Adipocyte (in vitro differentiated cells): ENCODE measurements around the gene GATAD2A.

Experiments
- DNase-seq: peaks from one replicate; pipeline ENCODE4 v3.0.0-alpha.2; 2015; ENCODE audit warnings: low read depth
- H3K27me3 ChIP-seq: replicated peaks from 2 replicates; pipeline ENCODE4 v1.7.0; 2013; ENCODE audit warnings: mild to moderate bottlenecking, low read length, moderate library complexity; ENCODE audit not compliant: control insufficient read depth, insufficient read depth
- H3K36me3 ChIP-seq: 2 replicates; pipeline ENCODE4 v1.7.0; 2013; ENCODE audit warnings: low read length, mild to moderate bottlenecking, moderate library complexity; ENCODE audit not compliant: control insufficient read depth, insufficient read depth, severe bottlenecking
- H3K4me1 ChIP-seq: 2 replicates; pipeline ENCODE4 v1.7.0; 2013; ENCODE audit warnings: mild to moderate bottlenecking, low read length, moderate library complexity; ENCODE audit not compliant: control insufficient read depth, insufficient read depth
- H3K4me3 ChIP-seq: 2 replicates; pipeline ENCODE4 v1.7.0; 2013; ENCODE audit warnings: mild to moderate bottlenecking, low read length, moderate library complexity
- H3K9ac ChIP-seq: 2 replicates; pipeline ENCODE4 v1.7.0; 2013; ENCODE audit warnings: mild to moderate bottlenecking, low read length, moderate library complexity
- H3K9me3 ChIP-seq: 2 replicates; pipeline ENCODE4 v1.7.0; 2013; ENCODE audit warnings: mild to moderate bottlenecking, low read length, moderate library complexity; ENCODE audit not compliant: control insufficient read depth

The GATAD2A gene

DNA sequence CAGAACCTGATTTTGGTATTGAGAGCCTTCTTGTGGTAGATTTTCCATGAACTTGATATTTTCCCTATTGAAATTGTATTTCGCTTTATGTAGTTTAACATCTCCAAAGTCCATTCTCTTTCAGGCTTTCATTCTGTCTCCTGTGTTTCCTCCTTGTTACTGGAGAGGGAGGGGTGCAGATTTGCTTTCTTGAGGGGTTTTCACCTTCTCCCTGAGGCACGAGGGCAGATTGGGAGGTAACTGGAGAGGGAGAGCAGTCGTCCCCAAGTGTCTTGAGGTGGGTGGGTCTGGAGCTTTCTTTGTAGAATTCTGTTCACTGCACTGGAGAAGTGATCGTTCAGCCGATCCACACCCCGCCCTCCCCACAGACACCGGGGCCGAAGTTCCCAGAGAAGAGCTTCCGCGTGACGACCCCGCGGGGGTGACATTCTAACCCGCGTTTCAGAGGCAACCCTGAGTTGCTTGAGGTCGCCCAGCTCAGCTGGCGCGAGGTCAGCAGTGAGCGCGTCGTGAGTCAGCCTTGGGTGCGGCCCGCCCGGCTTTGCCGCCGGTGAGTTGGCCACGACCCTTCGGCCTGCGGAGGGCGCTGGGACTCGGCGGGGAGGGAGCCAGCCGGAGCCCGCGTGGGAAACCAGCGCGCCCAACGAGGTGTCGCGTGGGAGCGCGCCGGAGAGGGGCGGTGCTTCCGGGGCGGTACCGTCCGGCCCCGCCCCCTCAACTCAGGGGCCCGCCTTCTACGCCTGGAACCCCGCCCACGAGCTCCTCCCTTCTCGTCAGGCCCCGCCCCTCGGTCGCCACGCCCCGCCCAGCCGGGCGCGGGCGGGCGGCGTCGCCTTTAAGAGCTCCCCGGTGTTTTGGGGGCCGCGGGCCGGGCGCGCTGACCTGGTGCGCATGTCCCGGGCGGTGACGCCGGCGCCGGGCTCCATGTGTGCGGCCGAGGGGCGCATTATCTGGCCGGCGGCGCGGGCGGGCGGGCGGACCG lies at the start of gene GATAD2A:
TSS of gene GATAD2A (plus strand) at position 797 of the 982 bp plus-strand sequence. CDS start 59,671 bp downstream, outside the sequence.
- DNase-seq: peak; percentile 98

GRCh38 chr19:19356500-19356899 lies 49.0 kb upstream of the GATAD2A start:
- peaks cover 66% of the 10 kb centered on the region for H3K36me3 ChIP-seq

More for the DNA sequence above, at the start of gene GATAD2A:
- Histone ChIP-seq H3K9ac (peak within 1 kb of the TSS; percentile 89), H3K4me1 (peaks cover 57% of the 10 kb centered on the region), H3K4me3 (peak within 1 kb of the TSS; percentile 82), H3K9me3 (no peaks in the 10 kb centered on the region), H3K36me3 (no peaks in the 10 kb centered on the region), H3K27me3 (no peaks in the 10 kb centered on the region)

DNA sequence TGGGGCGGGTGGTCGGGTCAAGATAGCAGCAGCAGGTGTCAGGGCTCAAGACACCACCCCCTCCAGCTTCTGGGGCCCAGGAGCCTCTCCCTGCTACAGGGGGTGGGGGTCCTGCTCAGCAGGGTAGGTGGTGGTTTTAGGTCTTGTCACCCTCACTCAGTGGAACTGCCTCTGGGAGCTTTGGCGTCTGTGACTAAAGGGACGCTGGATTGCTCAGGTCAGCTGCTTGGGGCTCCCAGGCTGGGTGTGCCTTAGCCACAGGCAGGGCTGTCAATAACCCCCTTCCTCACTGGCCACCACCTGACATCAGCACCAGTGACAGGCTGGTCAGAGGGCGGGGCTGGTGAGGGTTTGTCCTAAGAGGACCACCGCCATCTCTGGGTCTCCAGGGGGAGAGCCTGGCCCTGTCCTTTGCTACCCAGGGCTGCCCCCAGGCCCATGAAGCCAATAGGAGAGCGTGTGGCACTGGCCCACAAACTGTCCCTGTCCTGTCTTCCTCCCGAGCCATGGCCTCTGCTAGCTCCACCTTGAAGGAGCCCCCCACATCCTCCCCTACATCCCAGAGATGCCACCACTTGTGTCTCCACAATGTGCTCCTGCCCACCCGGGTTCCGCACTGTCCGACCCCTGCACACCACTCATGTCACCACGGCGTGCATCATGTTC lies 48.4 kb upstream of the GATAD2A start:
- Histone ChIP-seq H3K9ac (no peak overlapping the region), H3K4me1 (peaks cover 3% of the 10 kb centered on the region), H3K36me3 (peaks cover 61% of the 10 kb centered on the region), H3K9me3 (no peaks in the 10 kb centered on the region), H3K27me3 (no peaks in the 10 kb centered on the region), H3K4me3 (no peak overlapping the region)
- no peak for DNase-seq

More at GRCh38 chr19:19356500-19356899, 49.0 kb upstream of the GATAD2A start:
- Histone ChIP-seq H3K4me1 (peaks cover 3% of the 10 kb centered on the region), H3K4me3 (no peak overlapping the region), H3K27me3 (no peaks in the 10 kb centered on the region), H3K9me3 (no peaks in the 10 kb centered on the region), H3K9ac (no peak overlapping the region)
- DNase-seq: no peak

DNA sequence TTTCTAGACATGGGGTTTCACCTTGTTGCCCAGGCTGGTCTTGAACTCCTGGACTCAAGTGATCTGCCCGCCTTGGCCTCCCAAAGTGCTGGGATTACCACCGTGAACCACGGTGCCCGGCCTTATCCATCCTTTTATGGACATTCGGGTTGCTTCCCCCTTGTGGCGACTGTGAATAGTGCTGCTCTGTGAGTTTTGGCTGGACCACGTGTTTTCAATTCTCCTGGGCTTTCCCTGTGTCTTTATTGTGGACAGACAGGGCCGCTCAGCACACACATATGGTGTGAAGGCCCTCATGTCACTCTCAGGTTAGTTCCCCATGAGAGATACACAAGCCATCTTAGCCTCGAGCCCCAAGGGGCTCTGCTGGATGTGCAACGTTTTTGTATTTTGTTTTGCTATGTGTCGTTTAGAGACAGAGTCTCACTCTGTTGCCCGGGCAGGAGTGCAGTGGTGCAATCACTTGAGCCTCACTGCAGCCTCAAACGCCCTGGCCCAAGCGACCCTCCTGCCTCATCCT lies 44.3 kb upstream of the GATAD2A start:
- H3K27me3 ChIP-seq: no peaks in the 10 kb centered on the region
- peak; percentile 92 for DNase-seq

DNA sequence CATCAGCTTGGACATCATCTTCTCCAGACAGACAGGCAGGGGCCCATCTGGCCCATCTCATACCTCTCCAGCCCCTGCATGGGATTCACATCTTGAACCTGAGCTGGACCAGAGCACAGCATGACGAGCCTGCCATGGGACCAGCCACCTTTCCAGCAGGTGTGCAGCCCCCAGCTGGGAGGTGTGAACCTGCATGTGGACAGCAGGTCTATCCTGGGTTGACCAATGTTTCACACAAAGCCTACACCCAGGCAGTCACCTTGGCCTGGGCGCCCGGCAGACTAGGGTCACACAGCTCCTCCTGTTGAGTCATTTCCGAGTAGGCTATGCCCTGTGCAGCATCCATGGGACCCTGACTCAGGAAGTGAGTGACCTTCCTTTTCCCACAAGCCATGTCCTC lies 43.4 kb upstream of the GATAD2A start:
- Histone ChIP-seq H3K36me3 (peaks cover 10% of the 10 kb centered on the region), H3K27me3 (no peaks in the 10 kb centered on the region), H3K4me3 (no peak overlapping the region), H3K9ac (no peak overlapping the region), H3K9me3 (no peaks in the 10 kb centered on the region), H3K4me1 (peaks cover 13% of the 10 kb centered on the region)
- DNase-seq: no peak

More for the DNA sequence above, 44.3 kb upstream of the GATAD2A start:
- peaks cover 10% of the 10 kb centered on the region for H3K4me1 ChIP-seq
- H3K36me3 ChIP-seq: peaks cover 20% of the 10 kb centered on the region
- H3K4me3 ChIP-seq: no peak overlapping the region
- H3K9ac ChIP-seq: no peak overlapping the region
- H3K9me3 ChIP-seq: no peaks in the 10 kb centered on the region

GRCh38 chr19:19366434-19367396 lies 38.8 kb upstream of the GATAD2A start:
- no peaks in the 10 kb centered on the region for H3K9me3 ChIP-seq

GRCh38 chr19:19368087-19368486 lies 37.4 kb upstream of the GATAD2A start:
- Histone ChIP-seq H3K36me3 (no peaks in the 10 kb centered on the region), H3K4me3 (no peak overlapping the region), H3K9me3 (no peaks in the 10 kb centered on the region), H3K9ac (no peak overlapping the region), H3K27me3 (no peaks in the 10 kb centered on the region), H3K4me1 (peaks cover 10% of the 10 kb centered on the region)
- DNase-seq: no peak

More at GRCh38 chr19:19366434-19367396, 38.8 kb upstream of the GATAD2A start:
- Histone ChIP-seq H3K9ac (peak overlapping the region; percentile 35), H3K27me3 (no peaks in the 10 kb centered on the region), H3K4me1 (peaks cover 10% of the 10 kb centered on the region), H3K36me3 (no peaks in the 10 kb centered on the region), H3K4me3 (no peak overlapping the region)
- DNase-seq: peak; percentile 76

GRCh38 chr19:19371059-19371458 lies 34.4 kb upstream of the GATAD2A start:
- Histone ChIP-seq H3K4me1 (peaks cover 3% of the 10 kb centered on the region), H3K9ac (no peak overlapping the region), H3K27me3 (no peaks in the 10 kb centered on the region), H3K4me3 (no peak overlapping the region), H3K9me3 (no peaks in the 10 kb centered on the region), H3K36me3 (no peaks in the 10 kb centered on the region)
- DNase-seq: no peak

DNA sequence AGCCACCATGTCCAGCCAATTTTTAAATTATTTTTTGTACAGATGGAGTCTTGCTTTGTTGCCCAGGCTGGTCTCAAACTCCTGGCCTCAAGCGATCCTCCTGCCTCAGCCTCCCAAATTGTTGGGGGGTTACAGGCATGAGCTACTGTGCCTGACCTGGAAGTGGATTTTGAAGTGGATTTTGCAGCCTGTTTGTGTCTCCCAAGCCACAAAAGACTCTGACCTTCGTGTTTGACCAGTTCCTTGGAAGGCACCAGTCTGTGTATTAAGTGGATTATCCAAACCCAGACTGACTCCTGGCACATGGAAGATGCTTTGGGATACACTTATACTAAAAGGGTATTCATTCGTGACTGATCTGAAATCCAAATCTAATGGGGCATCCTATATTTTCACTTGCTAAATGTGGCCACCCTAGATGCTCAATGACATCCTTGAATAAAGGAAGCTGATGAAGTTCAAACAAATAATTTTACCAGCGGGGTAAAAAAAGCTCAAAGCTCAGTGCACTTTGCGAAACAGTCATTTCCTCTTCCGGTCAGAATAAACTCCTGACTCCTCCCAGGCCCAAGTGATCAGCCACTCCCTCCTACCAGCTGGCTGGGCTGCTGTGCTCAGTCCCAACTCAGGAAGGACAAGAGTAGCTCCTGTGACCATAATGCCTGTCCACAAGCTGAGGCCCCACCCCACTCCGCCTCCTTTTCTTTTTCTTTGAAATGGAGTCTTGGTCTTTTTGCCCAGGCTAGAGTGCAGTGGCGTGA lies 32.6 kb upstream of the GATAD2A start:
- no peak overlapping the region for H3K9ac ChIP-seq
- peak; percentile 45 for DNase-seq

GRCh38 chr19:19379527-19379926 lies 25.9 kb upstream of the GATAD2A start:
- H3K27me3 ChIP-seq: no peaks in the 10 kb centered on the region
- peak overlapping the region; percentile 37 for H3K9ac ChIP-seq
- no peaks in the 10 kb centered on the region for H3K9me3 ChIP-seq
- DNase-seq: no peak
- H3K4me1 ChIP-seq: peaks cover 6% of the 10 kb centered on the region
- no peaks in the 10 kb centered on the region for H3K36me3 ChIP-seq
- H3K4me3 ChIP-seq: no peak overlapping the region

More for the DNA sequence above, 32.6 kb upstream of the GATAD2A start:
- Histone ChIP-seq H3K4me1 (no peaks in the 10 kb centered on the region), H3K27me3 (no peaks in the 10 kb centered on the region), H3K9me3 (no peaks in the 10 kb centered on the region), H3K4me3 (no peak overlapping the region), H3K36me3 (no peaks in the 10 kb centered on the region)
